Measurements from ENCODE around the gene CACNA2D4. TPM values are rescaled to one million over a fixed set of nuclear protein-coding genes. Genes with fewer than 3 reads are reported as not detected.

CACNA2D4 gene
- total and polyA plus RNA-seq, 2 donors from 2014 or later = 2.5 to 7.3 TPM

DNA sequence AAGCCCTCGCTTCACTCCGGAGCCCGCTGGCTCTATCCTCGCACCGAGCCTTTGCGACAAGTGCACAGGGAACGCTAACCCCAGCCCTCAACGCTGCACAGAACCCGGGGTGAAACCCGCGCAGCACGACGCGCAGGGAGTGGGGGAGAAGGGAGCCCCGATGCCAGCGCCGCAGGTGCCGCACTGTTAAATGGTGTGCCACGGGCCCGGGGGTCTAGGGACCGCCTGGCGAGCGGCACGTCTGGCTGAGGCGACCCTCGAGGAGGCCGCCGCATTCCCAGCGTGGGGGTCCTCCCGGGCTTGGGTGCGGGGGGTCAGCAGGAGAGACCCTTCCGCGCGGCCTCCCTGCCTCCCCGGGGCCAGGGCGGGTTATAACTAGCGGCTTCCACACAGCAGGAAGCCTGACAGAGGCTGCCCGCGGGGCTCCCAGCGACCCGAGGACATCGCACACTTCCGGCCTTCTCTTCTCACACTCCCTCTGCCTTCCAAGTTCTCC, 121.9 kb downstream of the CACNA2D4 start:
- TF ChIP-seq CTCF (IDR thresholded peaks at IDR 0.05; ENCODE audit: borderline replicate concordance, extremely low read depth, insufficient read depth) = no peak
- Histone ChIP-seq H3K4me1 (ENCODE audit: control insufficient read depth in 2 of 3, insufficient read depth in 2 of 3, low read depth in 1 of 3, low read length in 3 of 3) (peaks cover 0 to 18% (median 4%) of the 10 kb centered on the region in 3 donors), H3K36me3 (ENCODE audit: control insufficient read depth in 2 of 3, insufficient read depth in 3 of 3, low read length in 3 of 3) (no peaks in the 10 kb centered on the region), H3K4me3 (ENCODE audit: low read length in 3 of 3) (peak overlapping the region; percentile 68 to 79 (median 74)), H3K9ac (ENCODE audit: low read length in 3 of 3) (peak overlapping the region in 2 of 3 donors; percentile 74 to 84), H3K9me3 (ENCODE audit: control insufficient read depth in 2 of 3, insufficient read depth in 1 of 3, low read length in 3 of 3) (no peaks in the 10 kb centered on the region), H3K27me3 (ENCODE audit: control insufficient read depth, insufficient read depth, low read length) (no peaks in the 10 kb centered on the region), H3K27ac (ENCODE audit: low read depth in 2 of 2, low read length in 2 of 2) (peak overlapping the region; percentile 48 to 67)
- FAIRE-seq = no peak
- intact Hi-C loops (cut with DNase I) = loop anchor here (10.0 kb wide), 1 partner anchor 138 kb away; no protein-coding TSS in a partner anchor
- DNase-seq = peak; percentile 17 to 87 (median 55)

GRCh38 chr12:1795785-1796514, 122.5 kb downstream of the CACNA2D4 start:
- FAIRE-seq = no peak
- peak overlapping the region; percentile 68 to 79 (median 74) for H3K4me3 ChIP-seq (ENCODE audit: low read length in 3 of 3)
- peak overlapping the region; percentile 48 to 67 for H3K27ac ChIP-seq (ENCODE audit: low read depth in 2 of 2, low read length in 2 of 2)
- peak; percentile 88 to 98 (median 95) for DNase-seq
- H3K36me3 ChIP-seq (ENCODE audit: control insufficient read depth in 2 of 3, insufficient read depth in 3 of 3, low read length in 3 of 3) = no peaks in the 10 kb centered on the region
- intact Hi-C loops (cut with DNase I) = loop anchor here (10.0 kb wide), 1 partner anchor 139 kb away; no protein-coding TSS in a partner anchor
- no peaks in the 10 kb centered on the region for H3K27me3 ChIP-seq (ENCODE audit: control insufficient read depth, insufficient read depth, low read length)
- peaks cover 0 to 18% (median 4%) of the 10 kb centered on the region in 3 donors for H3K4me1 ChIP-seq (ENCODE audit: control insufficient read depth in 2 of 3, insufficient read depth in 2 of 3, low read depth in 1 of 3, low read length in 3 of 3)
- peak; percentile 99 for TF ChIP-seq CTCF (IDR thresholded peaks at IDR 0.05; ENCODE audit: borderline replicate concordance, extremely low read depth, insufficient read depth)
- peak overlapping the region in 2 of 3 donors; percentile 74 to 84 for H3K9ac ChIP-seq (ENCODE audit: low read length in 3 of 3)
- no peaks in the 10 kb centered on the region for H3K9me3 ChIP-seq (ENCODE audit: control insufficient read depth in 2 of 3, insufficient read depth in 1 of 3, low read length in 3 of 3)

GRCh38 chr12:1795221-1795784, 123.1 kb downstream of the CACNA2D4 start:
- Histone ChIP-seq H3K9me3 (ENCODE audit: control insufficient read depth in 2 of 3, insufficient read depth in 1 of 3, low read length in 3 of 3) (no peaks in the 10 kb centered on the region), H3K36me3 (ENCODE audit: control insufficient read depth in 2 of 3, insufficient read depth in 3 of 3, low read length in 3 of 3) (no peaks in the 10 kb centered on the region), H3K27ac (ENCODE audit: low read depth in 2 of 2, low read length in 2 of 2) (no peak overlapping the region), H3K4me1 (ENCODE audit: control insufficient read depth in 2 of 3, insufficient read depth in 2 of 3, low read depth in 1 of 3, low read length in 3 of 3) (peaks cover 0 to 18% (median 4%) of the 10 kb centered on the region in 3 donors), H3K27me3 (ENCODE audit: control insufficient read depth, insufficient read depth, low read length) (no peaks in the 10 kb centered on the region), H3K9ac (ENCODE audit: low read length in 3 of 3) (no peak overlapping the region), H3K4me3 (ENCODE audit: low read length in 3 of 3) (peak overlapping the region in 1 of 3 donors; percentile 47)
- FAIRE-seq (no peak), DNase-seq (peak in 3 of 5 donors; percentile 7 to 70 (median 46))
- no peak for TF ChIP-seq CTCF (IDR thresholded peaks at IDR 0.05; ENCODE audit: borderline replicate concordance, extremely low read depth, insufficient read depth)
- intact Hi-C loops (cut with DNase I) = loop anchor here (10.0 kb wide), 1 partner anchor 139 kb away; no protein-coding TSS in a partner anchor
